ENCODE results near the gene KATNAL1. TPM values are rescaled to one million over a fixed set of nuclear protein-coding genes. Genes with fewer than 3 reads are reported as not detected.

The KATNAL1 gene
- total RNA-seq, 1 experiment from 2014 or later: 6.1 TPM

DNA sequence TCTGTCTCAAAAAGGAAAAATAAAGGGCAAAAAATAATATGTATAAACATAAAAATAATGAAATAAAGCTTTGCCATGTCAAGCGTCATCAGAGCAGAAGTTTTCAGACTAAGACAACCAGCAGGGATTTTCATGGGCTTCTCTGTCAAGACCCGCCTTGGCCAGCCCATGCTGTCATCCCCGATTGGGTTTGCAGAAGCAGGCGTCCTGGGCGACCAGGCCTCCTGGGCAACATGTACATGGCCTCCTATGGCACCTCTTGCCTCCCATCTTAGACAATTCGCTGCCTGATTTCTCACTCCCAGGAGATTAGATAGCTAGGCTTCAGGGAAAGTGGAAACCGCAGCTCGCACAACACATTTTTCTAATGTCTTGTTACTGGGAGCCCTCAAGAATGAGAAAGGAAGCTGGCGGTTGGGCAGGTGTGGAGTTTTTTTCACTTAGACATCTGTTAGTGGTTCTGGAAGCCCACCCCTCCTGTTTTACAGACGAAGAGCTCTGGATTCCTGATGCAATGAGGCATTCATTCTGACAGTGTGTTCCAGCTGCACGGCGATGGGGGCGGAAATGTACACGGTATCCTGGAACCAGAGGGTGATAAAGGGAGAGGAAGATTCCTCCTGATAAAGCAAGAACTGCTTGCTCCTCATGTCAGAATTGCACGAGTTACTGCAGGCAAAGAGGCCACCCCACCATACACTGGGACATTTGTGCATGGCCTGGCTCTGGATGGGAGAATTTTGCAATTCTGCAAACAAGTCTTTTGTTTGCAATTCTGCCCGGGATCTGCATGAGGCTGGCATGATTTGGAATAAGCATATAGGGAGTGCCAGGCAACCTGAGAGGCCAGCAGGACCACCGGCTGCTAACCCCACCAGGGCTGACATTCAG, 47.4 kb upstream of the KATNAL1 start:
- Mint-ChIP-seq H3K9me3 (ENCODE audit: unreplicated experiment) (peaks cover 11% of the 10 kb centered on the region), H3K27ac (ENCODE audit: low read depth, unreplicated experiment) (no peak overlapping the region), H3K4me3 (ENCODE audit: unreplicated experiment) (no peak overlapping the region), H3K36me3 (ENCODE audit: insufficient read depth, unreplicated experiment) (no peaks in the 10 kb centered on the region), H3K4me1 (ENCODE audit: insufficient read depth, unreplicated experiment) (no peaks in the 10 kb centered on the region), H3K27me3 (ENCODE audit: insufficient read depth, unreplicated experiment) (no peaks in the 10 kb centered on the region)
- POLR2A ChIA-PET: interaction anchor here (1.3 kb wide), 1 partner anchor 12 kb away, joined by 3 read pairs; no protein-coding TSS in a partner anchor
- intact Hi-C loops (cut with micrococcal nuclease): no loop called here
- no peak for DNase-seq (ENCODE audit: unreplicated experiment)
- TF ChIP-seq, protein P1, sequence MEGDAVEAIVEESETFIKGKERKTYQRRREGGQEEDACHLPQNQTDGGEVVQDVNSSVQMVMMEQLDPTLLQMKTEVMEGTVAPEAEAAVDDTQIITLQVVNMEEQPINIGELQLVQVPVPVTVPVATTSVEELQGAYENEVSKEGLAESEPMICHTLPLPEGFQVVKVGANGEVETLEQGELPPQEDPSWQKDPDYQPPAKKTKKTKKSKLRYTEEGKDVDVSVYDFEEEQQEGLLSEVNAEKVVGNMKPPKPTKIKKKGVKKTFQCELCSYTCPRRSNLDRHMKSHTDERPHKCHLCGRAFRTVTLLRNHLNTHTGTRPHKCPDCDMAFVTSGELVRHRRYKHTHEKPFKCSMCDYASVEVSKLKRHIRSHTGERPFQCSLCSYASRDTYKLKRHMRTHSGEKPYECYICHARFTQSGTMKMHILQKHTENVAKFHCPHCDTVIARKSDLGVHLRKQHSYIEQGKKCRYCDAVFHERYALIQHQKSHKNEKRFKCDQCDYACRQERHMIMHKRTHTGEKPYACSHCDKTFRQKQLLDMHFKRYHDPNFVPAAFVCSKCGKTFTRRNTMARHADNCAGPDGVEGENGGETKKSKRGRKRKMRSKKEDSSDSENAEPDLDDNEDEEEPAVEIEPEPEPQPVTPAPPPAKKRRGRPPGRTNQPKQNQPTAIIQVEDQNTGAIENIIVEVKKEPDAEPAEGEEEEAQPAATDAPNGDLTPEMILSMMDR (IDR thresholded peaks at IDR 0.05; ENCODE audit: unreplicated experiment): no peak
- CTCF ChIA-PET: interaction anchor here (0.6 kb wide), 1 partner anchor 33 kb away, joined by 6 read pairs; no protein-coding TSS in a partner anchor
- BruUV-seq (replicated peaks): no TSS peak

DNA sequence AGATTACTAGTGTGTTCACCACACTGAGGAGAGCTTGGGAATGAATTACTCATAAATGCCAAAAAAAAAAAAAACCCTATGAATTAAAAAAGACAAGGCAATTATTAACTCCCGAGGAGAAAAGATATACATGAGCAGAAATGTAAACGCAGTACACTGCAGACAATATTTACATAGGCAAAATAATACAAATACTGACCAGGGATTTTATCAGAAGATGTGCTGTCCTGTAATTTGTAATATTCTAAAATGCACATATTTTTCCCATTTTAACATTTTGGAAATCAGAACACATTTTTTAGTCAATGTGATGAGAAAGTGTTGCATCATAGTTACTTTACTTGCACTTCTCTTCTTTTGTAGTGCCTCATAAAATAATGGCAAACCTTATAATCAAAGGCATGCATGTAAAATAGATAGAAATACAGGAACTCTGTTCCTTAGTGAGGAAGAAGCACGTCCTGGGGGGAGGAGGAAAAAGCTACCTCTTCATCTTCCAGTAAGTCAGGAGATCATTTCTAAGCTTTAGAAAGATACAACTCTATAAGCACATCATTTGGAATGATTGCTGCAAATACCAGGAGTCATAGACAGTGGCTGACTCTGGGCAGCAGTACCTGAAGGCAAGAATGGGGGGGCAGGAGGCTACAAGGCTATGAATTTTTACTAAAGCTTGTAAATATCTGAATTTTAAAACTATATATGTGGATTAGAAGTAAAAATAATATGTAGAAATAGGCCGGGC, 46.3 kb upstream of the KATNAL1 start:
- Mint-ChIP-seq H3K9me3 (ENCODE audit: unreplicated experiment) (peaks cover 11% of the 10 kb centered on the region), H3K4me1 (ENCODE audit: insufficient read depth, unreplicated experiment) (no peaks in the 10 kb centered on the region), H3K36me3 (ENCODE audit: insufficient read depth, unreplicated experiment) (no peaks in the 10 kb centered on the region), H3K27me3 (ENCODE audit: insufficient read depth, unreplicated experiment) (no peaks in the 10 kb centered on the region), H3K27ac (ENCODE audit: low read depth, unreplicated experiment) (no peak overlapping the region), H3K4me3 (ENCODE audit: unreplicated experiment) (no peak overlapping the region)
- no TSS peak for BruUV-seq (replicated peaks)
- ChIA-PET CTCF (interaction anchor here (0.6 to 0.9 kb wide), 4 partner anchors 41 to 583 kb away, joined by 3 read pairs; no protein-coding TSS in a partner anchor), POLR2A (interaction anchor here (0.6 to 3.0 kb wide), 3 partner anchors 12 to 549 kb away, joined by 3 to 14 read pairs (median 3); no protein-coding TSS in a partner anchor)
- TF ChIP-seq, protein P1 (IDR thresholded peaks at IDR 0.05; ENCODE audit: unreplicated experiment): no peak
- DNase-seq (ENCODE audit: unreplicated experiment): no peak
- intact Hi-C loops (cut with micrococcal nuclease): no loop called here

DNA sequence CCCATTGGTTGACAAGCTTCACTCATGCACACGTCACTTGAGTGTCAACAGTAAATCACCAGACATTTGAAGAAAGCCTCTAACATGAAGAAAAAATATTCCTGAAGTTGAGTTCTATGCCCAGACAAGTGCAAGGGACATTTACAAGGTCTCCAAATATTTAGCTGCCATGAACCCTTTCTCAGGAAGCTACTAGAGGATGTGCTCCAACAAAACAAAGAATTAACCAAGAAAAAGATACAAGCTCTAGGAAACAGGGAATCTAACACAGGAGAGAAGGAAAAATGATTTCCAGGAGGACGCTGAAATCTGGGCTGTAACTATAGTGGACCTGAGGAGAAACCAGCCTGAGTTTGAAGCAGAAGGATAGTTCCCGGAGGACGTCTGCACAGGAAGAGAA, 45.7 kb upstream of the KATNAL1 start:
- CTCF ChIA-PET: interaction anchor here (0.6 to 0.9 kb wide), 5 partner anchors 18 to 582 kb away, joined by 3 read pairs; no protein-coding TSS in a partner anchor
- POLR2A ChIA-PET: interaction anchor here (0.6 to 3.0 kb wide), 4 partner anchors 12 to 548 kb away, joined by 3 to 14 read pairs (median 3); no protein-coding TSS in a partner anchor
- H3K36me3 Mint-ChIP-seq (ENCODE audit: insufficient read depth, unreplicated experiment): no peaks in the 10 kb centered on the region
- no peaks in the 10 kb centered on the region for H3K27me3 Mint-ChIP-seq (ENCODE audit: insufficient read depth, unreplicated experiment)
- intact Hi-C loops (cut with micrococcal nuclease): no loop called here
- H3K27ac Mint-ChIP-seq (ENCODE audit: low read depth, unreplicated experiment): no peak overlapping the region
- TF ChIP-seq, protein P1 (IDR thresholded peaks at IDR 0.05; ENCODE audit: unreplicated experiment): no peak
- peaks cover 11% of the 10 kb centered on the region for H3K9me3 Mint-ChIP-seq (ENCODE audit: unreplicated experiment)
- H3K4me1 Mint-ChIP-seq (ENCODE audit: insufficient read depth, unreplicated experiment): no peaks in the 10 kb centered on the region
- H3K4me3 Mint-ChIP-seq (ENCODE audit: unreplicated experiment): no peak overlapping the region
- no peak for DNase-seq (ENCODE audit: unreplicated experiment)
- BruUV-seq (replicated peaks): no TSS peak

DNA sequence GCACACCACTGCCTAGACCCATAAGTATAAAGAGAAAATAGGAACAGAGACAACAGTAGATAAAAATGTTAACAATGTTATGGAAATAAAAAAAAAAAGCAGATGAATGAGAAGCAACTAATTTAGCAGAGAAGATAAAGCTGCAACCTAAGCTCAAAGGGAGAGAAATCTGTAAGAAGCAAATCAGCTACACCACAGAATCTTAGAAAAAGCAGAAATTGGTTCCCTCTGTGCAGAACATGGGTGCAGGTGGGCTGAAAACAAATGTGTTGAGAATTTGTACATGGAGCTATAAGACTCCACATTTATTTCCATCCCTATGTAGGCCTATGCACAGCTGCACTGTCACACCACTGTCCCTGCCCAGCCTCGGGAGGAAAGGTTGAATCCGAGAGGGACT, 44.8 kb upstream of the KATNAL1 start:
- H3K36me3 Mint-ChIP-seq (ENCODE audit: insufficient read depth, unreplicated experiment): no peaks in the 10 kb centered on the region
- H3K27me3 Mint-ChIP-seq (ENCODE audit: insufficient read depth, unreplicated experiment): no peaks in the 10 kb centered on the region
- H3K4me1 Mint-ChIP-seq (ENCODE audit: insufficient read depth, unreplicated experiment): peaks cover under 1% of the 10 kb centered on the region
- BruUV-seq (replicated peaks): no TSS peak
- H3K4me3 Mint-ChIP-seq (ENCODE audit: unreplicated experiment): no peak overlapping the region
- no peak for DNase-seq (ENCODE audit: unreplicated experiment)
- CTCF ChIA-PET: interaction anchor here (0.6 to 1.3 kb wide), 5 partner anchors 8 to 359 kb away, joined by 3 to 6 read pairs (median 3); no protein-coding TSS in a partner anchor
- POLR2A ChIA-PET: interaction anchor here (1.1 to 3.0 kb wide), 2 partner anchors 11 to 42 kb away, joined by 3 to 14 read pairs; no protein-coding TSS in a partner anchor
- intact Hi-C loops (cut with micrococcal nuclease): no loop called here
- H3K27ac Mint-ChIP-seq (ENCODE audit: low read depth, unreplicated experiment): no peak overlapping the region
- TF ChIP-seq, protein P1 (IDR thresholded peaks at IDR 0.05; ENCODE audit: unreplicated experiment): no peak
- H3K9me3 Mint-ChIP-seq (ENCODE audit: unreplicated experiment): peaks cover 11% of the 10 kb centered on the region
